BLaER1 (cell line): ENCODE results near the gene TRMO.
A peak's percentile ranks its signal among the peaks of the same experiment; 100 is the strongest.

ENCODE experiments used
- H3K27ac ChIP-seq: shearing (Covaris generic); formaldehyde crosslinking; 2 replicates; pipeline ENCODE4 v1.8.1; 2022
- H3K27me3 ChIP-seq: shearing (Covaris generic); formaldehyde crosslinking; 2 replicates; pipeline ENCODE4 v1.8.1; 2022
- H3K36me3 ChIP-seq: shearing (Covaris generic); formaldehyde crosslinking; 2 replicates; pipeline ENCODE4 v1.8.1; 2022
- H3K4me1 ChIP-seq: shearing (Covaris generic); formaldehyde crosslinking; 2 replicates; pipeline ENCODE4 v1.8.1; 2022
- H3K4me2 ChIP-seq: shearing (Covaris generic); formaldehyde crosslinking; 2 replicates; pipeline ENCODE4 v1.8.1; 2022
- H3K4me3 ChIP-seq: shearing (Covaris generic); formaldehyde crosslinking; 2 replicates; pipeline ENCODE4 v1.8.1; 2022
- H3K9ac ChIP-seq: shearing (Covaris generic); formaldehyde crosslinking; 2 replicates; pipeline ENCODE4 v1.8.1; 2022
- H3K9me3 ChIP-seq: shearing (Covaris generic); formaldehyde crosslinking; 2 replicates; pipeline ENCODE4 v1.8.1; 2022
- H4K20me1 ChIP-seq: shearing (Covaris generic); formaldehyde crosslinking; 2 replicates; pipeline ENCODE4 v1.8.1; 2022
- Cebpa-rat ChIP-seq: shearing (Covaris generic); IDR thresholded peaks from 2 replicates; pipeline ENCODE4 v1.8.1; 2022

Gene TRMO

GRCh38 chr9:97924386-97924785 lies 2.1 kb upstream of the TRMO start:
- Histone ChIP-seq H3K27me3 (no peaks in the 10 kb centered on the region), H3K27ac (no peak overlapping the region), H3K36me3 (no peaks in the 10 kb centered on the region), H3K9me3 (no peaks in the 10 kb centered on the region), H3K4me2 (0 out of 2 replicates have a peak overlapping the region, but pooled peaks have one; percentile 70), H3K4me3 (no peak overlapping the region), H3K9ac (no peak overlapping the region), H4K20me1 (no peaks in the 10 kb centered on the region), H3K4me1 (peaks cover 35% of the 10 kb centered on the region)
- no peak for TF ChIP-seq Cebpa-rat

GRCh38 chr9:97923529-97924108 lies 1.3 kb upstream of the TRMO start:
- no peaks in the 10 kb centered on the region for H3K36me3 ChIP-seq
- no peaks in the 10 kb centered on the region for H3K9me3 ChIP-seq
- peak overlapping the region; percentile 70 for H3K4me2 ChIP-seq
- H3K4me1 ChIP-seq = peaks cover 35% of the 10 kb centered on the region
- no peaks in the 10 kb centered on the region for H4K20me1 ChIP-seq
- TF ChIP-seq Cebpa-rat = no peak
- peak overlapping the region; percentile 69 for H3K4me3 ChIP-seq
- no peak overlapping the region for H3K27ac ChIP-seq
- no peak overlapping the region for H3K9ac ChIP-seq
- H3K27me3 ChIP-seq = no peaks in the 10 kb centered on the region

DNA sequence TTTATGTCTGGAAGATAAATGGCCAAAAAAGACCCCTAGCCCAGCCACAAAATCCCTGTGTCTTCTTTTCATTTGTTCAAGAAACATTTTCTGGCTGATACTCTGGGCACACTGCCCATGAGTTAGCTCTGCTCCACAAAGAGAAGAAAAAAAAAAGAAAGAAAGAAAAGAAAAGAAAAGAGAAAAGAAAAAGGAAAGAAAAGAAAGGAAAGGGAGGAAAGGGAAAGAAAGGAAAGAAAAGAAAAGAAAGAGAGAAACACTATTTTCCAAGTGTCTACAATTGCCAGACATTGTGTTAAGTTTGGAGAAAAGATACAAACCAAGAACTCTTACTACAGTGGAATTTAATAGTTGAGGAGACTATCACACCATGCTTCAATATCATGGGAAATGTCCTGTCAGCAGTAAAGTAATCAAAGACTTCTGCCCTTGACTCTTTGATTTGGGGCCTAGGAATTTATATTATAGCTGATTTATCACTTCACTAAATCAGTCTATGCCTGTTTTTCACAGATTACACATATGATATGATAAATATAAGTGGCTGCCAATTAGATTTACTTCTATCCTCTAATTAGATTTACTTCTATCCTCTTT lies 3.0 kb downstream of the TRMO start:
- Histone ChIP-seq H3K27me3 (no peaks in the 10 kb centered on the region), H3K9ac (no peak overlapping the region), H3K4me2 (no peak overlapping the region), H3K4me1 (peaks cover 33% of the 10 kb centered on the region), H3K9me3 (no peaks in the 10 kb centered on the region), H3K4me3 (no peak overlapping the region), H3K36me3 (peaks cover 11% of the 10 kb centered on the region), H3K27ac (no peak overlapping the region), H4K20me1 (no peaks in the 10 kb centered on the region)
- no peak for TF ChIP-seq Cebpa-rat

DNA sequence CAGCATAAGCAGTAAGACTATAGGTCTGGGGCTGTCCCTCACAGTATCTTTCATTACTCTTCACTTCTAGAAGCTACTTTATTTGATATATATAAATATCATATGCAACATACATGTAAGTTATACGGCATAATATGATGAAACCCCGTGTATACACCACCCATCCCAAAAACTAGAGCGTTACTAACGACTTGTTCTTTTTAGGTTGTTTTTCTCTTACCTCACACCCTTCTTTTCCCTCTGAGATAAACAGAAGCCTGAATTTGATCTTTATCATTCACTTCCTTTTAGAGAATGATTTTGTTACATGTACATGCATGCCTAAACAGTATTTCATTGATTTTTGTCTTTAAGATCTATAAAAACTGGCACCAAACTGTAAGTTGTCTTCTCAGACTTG lies 3.7 kb downstream of the TRMO start:
- TF ChIP-seq Cebpa-rat = no peak

DNA sequence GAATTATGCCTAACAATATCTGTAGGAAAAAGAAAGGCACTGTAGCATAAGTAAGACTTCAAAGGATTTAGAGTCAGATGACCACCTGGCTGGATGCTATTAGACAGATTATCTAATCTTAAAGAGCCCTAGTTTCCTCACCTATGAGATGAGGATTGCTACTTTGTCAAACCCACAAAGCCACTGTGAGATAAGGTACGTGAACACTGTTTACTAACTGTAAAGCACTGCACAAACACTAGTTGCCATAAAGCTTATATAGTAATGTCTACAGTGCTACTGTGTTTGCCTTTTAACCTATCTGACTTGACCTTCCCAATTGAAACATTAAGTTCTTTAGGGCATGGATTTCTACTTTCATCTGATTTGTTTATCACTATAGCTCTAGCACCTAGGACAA lies 10.3 kb downstream of the TRMO start:
- Histone ChIP-seq H3K9ac (no peak overlapping the region), H4K20me1 (peaks cover 10% of the 10 kb centered on the region; the same call in 1 of the 2 replicates), H3K36me3 (peaks cover 72% of the 10 kb centered on the region), H3K9me3 (no peaks in the 10 kb centered on the region), H3K4me2 (no peak overlapping the region), H3K27me3 (no peaks in the 10 kb centered on the region), H3K4me3 (no peak overlapping the region), H3K27ac (no peak overlapping the region), H3K4me1 (peaks cover 9% of the 10 kb centered on the region)
- TF ChIP-seq Cebpa-rat = no peak

More for the DNA sequence above, 3.7 kb downstream of the TRMO start:
- H3K9ac ChIP-seq = no peak overlapping the region
- no peak overlapping the region for H3K4me3 ChIP-seq
- H3K4me2 ChIP-seq = no peak overlapping the region
- no peaks in the 10 kb centered on the region for H3K9me3 ChIP-seq
- peaks cover 13% of the 10 kb centered on the region for H3K36me3 ChIP-seq
- no peaks in the 10 kb centered on the region for H3K27me3 ChIP-seq
- no peak overlapping the region for H3K27ac ChIP-seq
- peaks cover 28% of the 10 kb centered on the region for H3K4me1 ChIP-seq
- H4K20me1 ChIP-seq = no peaks in the 10 kb centered on the region

DNA sequence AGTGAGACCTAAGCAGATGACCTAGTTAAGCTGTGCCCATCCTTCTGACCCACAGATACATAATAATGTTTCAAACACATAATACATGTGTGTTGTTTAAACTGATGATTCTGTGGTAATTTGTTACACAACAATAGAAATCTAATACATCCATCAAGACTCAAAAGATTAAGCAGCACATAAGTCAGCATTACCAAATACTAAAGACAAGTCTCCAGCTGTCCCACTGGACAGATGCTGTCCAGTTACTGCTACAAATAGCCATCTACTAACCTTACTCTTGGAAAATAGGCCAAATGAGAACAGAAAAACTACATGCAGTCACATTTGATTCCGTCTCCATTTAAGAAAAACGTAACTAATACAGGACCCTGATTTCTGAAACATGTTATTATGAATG lies 10.8 kb downstream of the TRMO start:
- no peak overlapping the region for H3K4me2 ChIP-seq
- no peak for TF ChIP-seq Cebpa-rat
- H3K9ac ChIP-seq = no peak overlapping the region
- H3K4me1 ChIP-seq = peaks cover 14% of the 10 kb centered on the region
- H3K27me3 ChIP-seq = no peaks in the 10 kb centered on the region
- H3K27ac ChIP-seq = no peak overlapping the region
- H3K36me3 ChIP-seq = peaks cover 72% of the 10 kb centered on the region
- H3K4me3 ChIP-seq = no peak overlapping the region
- H4K20me1 ChIP-seq = peaks cover 14% of the 10 kb centered on the region; the same call in 1 of the 2 replicates
- no peaks in the 10 kb centered on the region for H3K9me3 ChIP-seq

DNA sequence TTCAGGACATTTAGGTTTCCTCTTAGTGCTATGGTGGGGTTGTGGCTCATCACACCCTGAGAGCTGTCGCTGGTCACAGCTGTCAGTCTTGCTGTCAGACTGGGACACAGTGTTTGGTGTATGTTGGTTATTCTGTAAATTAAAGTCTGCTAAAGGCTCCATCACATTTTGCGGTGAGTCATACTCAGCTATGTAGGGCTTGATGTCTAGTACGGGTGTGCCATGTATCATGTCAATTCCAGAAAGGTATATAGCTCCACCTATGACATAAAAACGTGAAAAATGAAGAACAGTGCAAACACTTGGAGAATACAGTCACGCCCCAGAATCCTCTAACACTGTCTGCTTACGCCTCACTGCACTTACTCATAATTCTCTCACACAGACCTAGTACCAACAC lies 11.9 kb downstream of the TRMO start:
- no peak for TF ChIP-seq Cebpa-rat
- Histone ChIP-seq H3K36me3 (peaks cover 64% of the 10 kb centered on the region), H4K20me1 (peaks cover 25% of the 10 kb centered on the region; the same call in 1 of the 2 replicates), H3K4me1 (peaks cover 26% of the 10 kb centered on the region), H3K27me3 (no peaks in the 10 kb centered on the region), H3K4me2 (no peak overlapping the region), H3K27ac (no peak overlapping the region), H3K9ac (no peak overlapping the region), H3K9me3 (no peaks in the 10 kb centered on the region), H3K4me3 (no peak overlapping the region)

- peaks cover 33% of the 10 kb centered on the region for H3K4me1 ChIP-seq
- H3K9me3 ChIP-seq = no peaks in the 10 kb centered on the region
- H3K27ac ChIP-seq = no peak overlapping the region
- H3K36me3 ChIP-seq = peaks cover 67% of the 10 kb centered on the region
- H4K20me1 ChIP-seq = peaks cover 35% of the 10 kb centered on the region
- H3K27me3 ChIP-seq = no peaks in the 10 kb centered on the region
- H3K4me2 ChIP-seq = no peak overlapping the region
- no peak overlapping the region for H3K4me3 ChIP-seq
- TF ChIP-seq Cebpa-rat = no peak
- no peak overlapping the region for H3K9ac ChIP-seq
These were observed 13.6 kb downstream of the TRMO start for GRCh38 chr9:97908705-97909104.

- H3K4me2 ChIP-seq = peak overlapping the region; percentile 70
These were observed 14.7 kb downstream of the TRMO start for GRCh38 chr9:97907632-97908031.

GRCh38 chr9:97907046-97907445 lies 15.3 kb downstream of the TRMO start:
- Histone ChIP-seq H3K9ac (no peak overlapping the region), H3K27ac (0 out of 2 replicates have a peak overlapping the region, but pooled peaks have one; percentile 24), H3K4me1 (peaks cover 38% of the 10 kb centered on the region), H3K36me3 (peaks cover 50% of the 10 kb centered on the region), H3K27me3 (no peaks in the 10 kb centered on the region), H3K4me3 (no peak overlapping the region), H4K20me1 (peaks cover 35% of the 10 kb centered on the region), H3K9me3 (no peaks in the 10 kb centered on the region), H3K4me2 (peak overlapping the region; percentile 70)
- no peak for TF ChIP-seq Cebpa-rat

More at GRCh38 chr9:97907632-97908031, 14.7 kb downstream of the TRMO start:
- Histone ChIP-seq H3K9ac (no peak overlapping the region), H3K36me3 (peaks cover 56% of the 10 kb centered on the region), H3K27ac (no peak overlapping the region), H3K4me1 (peaks cover 38% of the 10 kb centered on the region), H4K20me1 (peaks cover 35% of the 10 kb centered on the region), H3K9me3 (no peaks in the 10 kb centered on the region), H3K27me3 (no peaks in the 10 kb centered on the region), H3K4me3 (no peak overlapping the region)
- no peak for TF ChIP-seq Cebpa-rat
